HepG2 (cell line): ENCODE data around the gene SMPD1. TPM values are rescaled to one million over a fixed set of nuclear protein-coding genes. Genes with fewer than 3 reads are reported as not detected.

Experiments
- ARID3A ChIP-seq: IDR thresholded peaks from 2 replicates; pipeline ENCODE4 v1.6.1; 2012; ENCODE audit warnings: low read depth, low read length, improper control_type of control experiment
- BRCA1 ChIP-seq: sonication (generic); formaldehyde crosslinking; IDR thresholded peaks from 2 replicates; pipeline ENCODE4 v1.4.0; 2020; ENCODE audit warnings: missing genetic modification reagents
- CHD4 ChIP-seq: fragments of 200-600 bp; sonication (generic); IDR thresholded peaks from 2 replicates; pipeline ENCODE4 v1.7.0; 2017; ENCODE audit warnings: mild to moderate bottlenecking, low read length, borderline replicate concordance
- FOXC1 ChIP-seq: sonication (generic); formaldehyde crosslinking; IDR thresholded peaks from 2 replicates; pipeline ENCODE4 v1.8.0; 2022; ENCODE audit warnings: mild to moderate bottlenecking, missing genetic modification reagents, borderline replicate concordance
- GLI4 ChIP-seq: sonication (generic); formaldehyde crosslinking; IDR thresholded peaks from 2 replicates; pipeline ENCODE4 v1.5.1; 2020; ENCODE audit warnings: missing genetic modification reagents, mild to moderate bottlenecking, moderate library complexity, borderline replicate concordance
- IKZF1 ChIP-seq: fragments of 450-650 bp; IDR thresholded peaks from 2 replicates; pipeline ENCODE4 v1.7.1; 2016
- LBX2 ChIP-seq: sonication (generic); formaldehyde crosslinking; IDR thresholded peaks from 2 replicates; pipeline ENCODE4 v1.5.0; 2020; ENCODE audit warnings: missing genetic modification reagents, mild to moderate bottlenecking, borderline replicate concordance
- MTF1 ChIP-seq: sonication (generic); formaldehyde crosslinking; IDR thresholded peaks from 2 replicates; pipeline ENCODE4 v1.5.0; 2020; ENCODE audit warnings: missing genetic modification reagents
- NCOA2 ChIP-seq: sonication (generic); formaldehyde crosslinking; IDR thresholded peaks from 2 replicates; pipeline ENCODE4 v1.8.0; 2022; ENCODE audit warnings: inconsistent platforms
- PAX8 ChIP-seq: sonication (generic); formaldehyde crosslinking; IDR thresholded peaks from 2 replicates; pipeline ENCODE4 v1.8.0; 2022; ENCODE audit warnings: mild to moderate bottlenecking, missing genetic modification reagents, borderline replicate concordance
- PRMT3 ChIP-seq: sonication (generic); formaldehyde crosslinking; IDR thresholded peaks from 2 replicates; pipeline ENCODE4 v1.8.1; 2022; ENCODE audit warnings: low read depth, mild to moderate bottlenecking, moderate library complexity, missing genetic modification reagents, borderline replicate concordance
- TEAD3 ChIP-seq: optimal IDR thresholded peaks from 2 replicates; pipeline ENCODE3; 2016; ENCODE audit warnings: borderline replicate concordance
- YEATS2 ChIP-seq: sonication (generic); formaldehyde crosslinking; IDR thresholded peaks from 2 replicates; pipeline ENCODE4 v1.4.0; 2020; ENCODE audit warnings: missing genetic modification reagents, borderline replicate concordance
- ZFP36L2 ChIP-seq: sonication (generic); formaldehyde crosslinking; IDR thresholded peaks from 2 replicates; pipeline ENCODE4 v1.4.0; 2020; ENCODE audit warnings: missing genetic modification reagents
- ZNF138 ChIP-seq: sonication (generic); formaldehyde crosslinking; IDR thresholded peaks from 2 replicates; pipeline ENCODE4 v1.5.0; 2020; ENCODE audit warnings: mild to moderate bottlenecking, low read depth, missing genetic modification reagents
- ZNF235 ChIP-seq: sonication (generic); formaldehyde crosslinking; IDR thresholded peaks from 2 replicates; pipeline ENCODE4 v1.8.1; 2023; ENCODE audit warnings: mild to moderate bottlenecking, missing genetic modification reagents, borderline replicate concordance
- ZNF430 ChIP-seq: sonication (generic); formaldehyde crosslinking; IDR thresholded peaks from 2 replicates; pipeline ENCODE4 v1.9.0; 2021; ENCODE audit warnings: mild to moderate bottlenecking, missing genetic modification reagents
- ZNF563 ChIP-seq: sonication (generic); formaldehyde crosslinking; IDR thresholded peaks from 2 replicates; pipeline ENCODE4 v1.8.0; 2022; ENCODE audit warnings: mild to moderate bottlenecking, moderate library complexity, missing genetic modification reagents
- ZNF619 ChIP-seq: sonication (generic); formaldehyde crosslinking; IDR thresholded peaks from 2 replicates; pipeline ENCODE4 v1.4.0; 2020; ENCODE audit warnings: mild to moderate bottlenecking, missing genetic modification reagents
- ZNF713 ChIP-seq: sonication (generic); formaldehyde crosslinking; IDR thresholded peaks from 2 replicates; pipeline ENCODE4 v1.4.0; 2020; ENCODE audit warnings: mild to moderate bottlenecking, missing genetic modification reagents
- polyA plus RNA-seq, 8 experiments: library from polyadenylated mRNA; depleted of rRNA in 3 of 8; stranded (reverse) in 7 of 8; unstranded in 1 of 8; fragments of >200 nt; fragmentation: Illumina TruSeq in 4 of 8; extraction: Trizol in 4 of 8; gene quantifications; 2 replicates each; pipeline versions ENCODE4 v1.2.1 to v1.2.3, GENCODE V29; 2011 to 2016; ENCODE audit warnings: low read depth in 4 of 8, missing spikeins in 1 of 8, mixed read lengths in 1 of 8; ENCODE audit not compliant: insufficient read depth in 1 of 8
- total RNA-seq, 5 experiments: library from RNA; depleted of rRNA; stranded (reverse); fragments of >200 nt; fragmentation: Illumina TruSeq; extraction: Trizol; gene quantifications; 2 replicates each; pipeline ENCODE4 v1.2.3, GENCODE V29; 2016; ENCODE audit warnings: low read depth in 1 of 5
- TF ChIP-seq, protein P1 (sequence below): sonication (generic); formaldehyde crosslinking; IDR thresholded peaks from 2 replicates; pipeline ENCODE4 v1.5.1; 2020; ENCODE audit warnings: missing genetic modification reagents, mild to moderate bottlenecking, borderline replicate concordance

SMPD1 gene
- total and polyA plus RNA-seq, 2 of the 13 experiments (the other 11 are each of a cell fraction or from before 2014, with no cell fraction given) = 6.3 to 8.4 TPM

DNA sequence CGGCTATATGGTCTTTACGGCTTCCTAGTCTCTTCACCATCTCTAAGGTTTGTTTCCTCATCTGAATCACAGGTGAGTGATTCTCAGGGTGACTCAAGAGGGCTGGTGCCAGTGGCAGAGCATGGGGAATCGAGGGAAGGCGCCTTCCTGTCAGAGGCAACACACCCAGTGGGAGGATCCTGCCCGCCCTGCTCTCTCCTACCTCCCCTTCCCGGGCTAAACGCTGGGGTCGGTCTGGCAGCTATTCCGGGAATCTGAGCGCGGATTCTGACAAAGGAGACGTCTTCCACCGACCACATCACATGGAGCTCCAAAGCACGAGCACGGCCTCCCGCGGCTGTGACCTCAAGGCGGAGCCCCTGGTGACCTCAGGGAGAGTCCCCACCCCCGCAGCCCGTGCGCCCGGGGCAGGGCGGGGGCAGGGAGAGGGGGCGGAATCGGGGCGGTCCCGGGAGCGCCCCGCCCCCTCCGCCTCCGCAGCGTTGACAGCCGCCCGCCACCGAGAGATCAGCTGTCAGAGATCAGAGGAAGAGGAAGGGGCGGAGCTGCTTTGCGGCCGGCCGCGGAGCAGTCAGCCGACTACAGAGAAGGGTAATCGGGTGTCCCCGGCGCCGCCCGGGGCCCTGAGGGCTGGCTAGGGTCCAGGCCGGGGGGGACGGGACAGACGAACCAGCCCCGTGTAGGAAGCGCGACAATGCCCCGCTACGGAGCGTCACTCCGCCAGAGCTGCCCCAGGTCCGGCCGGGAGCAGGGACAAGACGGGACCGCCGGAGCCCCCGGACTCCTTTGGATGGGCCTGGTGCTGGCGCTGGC, at the start of gene SMPD1 (continued):
- TF ChIP-seq ZNF235 (CRISPR knock-in tag) (no peak; the same call in 1 of the 2 replicates), FOXC1 (CRISPR knock-in tag) (peak; percentile 80), YEATS2 (no peak), ZFP36L2 (CRISPR knock-in tag) (no peak), ZNF619 (CRISPR knock-in tag) (no peak), ZNF138 (CRISPR knock-in tag) (no peak), BRCA1 (CRISPR knock-in tag) (no peak), ZNF713 (no peak), NCOA2 (peak; percentile 25; the same call in 1 of the 2 replicates), ZNF430 (CRISPR knock-in tag) (peak; percentile 46; the same call in 1 of the 2 replicates), ARID3A (no peak), ZNF563 (no peak), PAX8 (0 out of 2 replicates have a peak, but pooled peaks have one; percentile 36), IKZF1 (no peak), CHD4 (no peak), GLI4 (CRISPR knock-in tag) (no peak), MTF1 (CRISPR knock-in tag) (no peak), TEAD3 (CRISPR knock-in tag) (peak; percentile 20), LBX2 (CRISPR knock-in tag) (no peak), PRMT3 (CRISPR knock-in tag) (no peak)
- TF ChIP-seq, protein P1, sequence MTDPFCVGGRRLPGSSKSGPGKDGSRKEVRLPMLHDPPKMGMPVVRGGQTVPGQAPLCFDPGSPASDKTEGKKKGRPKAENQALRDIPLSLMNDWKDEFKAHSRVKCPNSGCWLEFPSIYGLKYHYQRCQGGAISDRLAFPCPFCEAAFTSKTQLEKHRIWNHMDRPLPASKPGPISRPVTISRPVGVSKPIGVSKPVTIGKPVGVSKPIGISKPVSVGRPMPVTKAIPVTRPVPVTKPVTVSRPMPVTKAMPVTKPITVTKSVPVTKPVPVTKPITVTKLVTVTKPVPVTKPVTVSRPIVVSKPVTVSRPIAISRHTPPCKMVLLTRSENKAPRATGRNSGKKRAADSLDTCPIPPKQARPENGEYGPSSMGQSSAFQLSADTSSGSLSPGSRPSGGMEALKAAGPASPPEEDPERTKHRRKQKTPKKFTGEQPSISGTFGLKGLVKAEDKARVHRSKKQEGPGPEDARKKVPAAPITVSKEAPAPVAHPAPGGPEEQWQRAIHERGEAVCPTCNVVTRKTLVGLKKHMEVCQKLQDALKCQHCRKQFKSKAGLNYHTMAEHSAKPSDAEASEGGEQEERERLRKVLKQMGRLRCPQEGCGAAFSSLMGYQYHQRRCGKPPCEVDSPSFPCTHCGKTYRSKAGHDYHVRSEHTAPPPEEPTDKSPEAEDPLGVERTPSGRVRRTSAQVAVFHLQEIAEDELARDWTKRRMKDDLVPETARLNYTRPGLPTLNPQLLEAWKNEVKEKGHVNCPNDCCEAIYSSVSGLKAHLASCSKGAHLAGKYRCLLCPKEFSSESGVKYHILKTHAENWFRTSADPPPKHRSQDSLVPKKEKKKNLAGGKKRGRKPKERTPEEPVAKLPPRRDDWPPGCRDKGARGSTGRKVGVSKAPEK = no peak
